GM10266 (cell line): ENCODE data around the gene LMAN2L.

Experiments
- DNase-seq: peaks from one replicate; pipeline ENCODE4 v3.0.0; 2012; ENCODE audit errors: extremely low spot score
- TF ChIP-seq, protein P1 (sequence below): IDR thresholded peaks from 2 replicates; pipeline ENCODE4 v1.5.1; 2012; ENCODE audit warnings: mild to moderate bottlenecking, low read depth; ENCODE audit not compliant: control insufficient read depth, insufficient read depth; ENCODE audit errors: missing control alignments

LMAN2L gene

DNA sequence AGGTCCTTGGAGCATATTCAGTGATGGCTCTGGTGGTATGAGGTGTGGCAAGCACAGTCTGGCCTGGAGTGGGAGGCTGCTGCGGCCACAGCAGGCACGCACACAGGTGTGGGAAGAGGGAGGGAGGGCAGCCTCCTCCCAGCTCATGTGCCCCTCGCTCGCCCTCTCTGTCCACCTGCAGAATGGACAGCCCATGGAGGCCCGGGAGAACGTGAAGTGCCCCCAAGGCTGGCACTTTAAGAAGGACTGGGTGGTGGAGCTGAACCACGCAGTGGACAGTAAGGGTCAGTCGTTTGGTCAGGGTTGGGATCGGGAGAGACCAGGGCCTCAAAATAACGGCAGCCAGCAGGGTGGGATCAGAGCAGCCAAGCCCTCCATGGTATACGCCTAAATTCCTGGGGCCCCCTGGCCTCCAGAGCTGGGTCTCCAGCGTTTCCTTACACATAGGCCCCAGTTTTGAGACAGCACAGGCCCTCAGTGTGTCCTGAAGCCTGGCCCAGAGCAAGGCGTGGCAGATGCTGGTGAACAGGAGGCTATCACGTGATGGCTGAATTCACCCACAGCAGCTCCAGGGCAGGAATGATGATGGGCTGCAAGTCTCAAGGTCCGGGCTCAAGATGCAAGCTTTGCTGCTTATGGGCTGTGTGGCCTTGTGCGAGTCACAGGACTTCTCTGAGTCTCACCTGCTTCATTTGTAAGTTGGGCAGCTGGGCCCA is 49.4 kb downstream of the LMAN2L start:
- TF ChIP-seq, protein P1, sequence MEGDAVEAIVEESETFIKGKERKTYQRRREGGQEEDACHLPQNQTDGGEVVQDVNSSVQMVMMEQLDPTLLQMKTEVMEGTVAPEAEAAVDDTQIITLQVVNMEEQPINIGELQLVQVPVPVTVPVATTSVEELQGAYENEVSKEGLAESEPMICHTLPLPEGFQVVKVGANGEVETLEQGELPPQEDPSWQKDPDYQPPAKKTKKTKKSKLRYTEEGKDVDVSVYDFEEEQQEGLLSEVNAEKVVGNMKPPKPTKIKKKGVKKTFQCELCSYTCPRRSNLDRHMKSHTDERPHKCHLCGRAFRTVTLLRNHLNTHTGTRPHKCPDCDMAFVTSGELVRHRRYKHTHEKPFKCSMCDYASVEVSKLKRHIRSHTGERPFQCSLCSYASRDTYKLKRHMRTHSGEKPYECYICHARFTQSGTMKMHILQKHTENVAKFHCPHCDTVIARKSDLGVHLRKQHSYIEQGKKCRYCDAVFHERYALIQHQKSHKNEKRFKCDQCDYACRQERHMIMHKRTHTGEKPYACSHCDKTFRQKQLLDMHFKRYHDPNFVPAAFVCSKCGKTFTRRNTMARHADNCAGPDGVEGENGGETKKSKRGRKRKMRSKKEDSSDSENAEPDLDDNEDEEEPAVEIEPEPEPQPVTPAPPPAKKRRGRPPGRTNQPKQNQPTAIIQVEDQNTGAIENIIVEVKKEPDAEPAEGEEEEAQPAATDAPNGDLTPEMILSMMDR = no peak
- no peak for DNase-seq

- DNase-seq = no peak
- TF ChIP-seq, protein P1 = no peak
Observed at GRCh38 chr2:96689431-96689991, 50.4 kb downstream of the LMAN2L start.

GRCh38 chr2:96688649-96689430 is 51.0 kb downstream of the LMAN2L start:
- no peak for DNase-seq
- TF ChIP-seq, protein P1 = no peak

- DNase-seq = no peak
Observed at GRCh38 chr2:96687711-96688640, 51.9 kb downstream of the LMAN2L start.

DNA sequence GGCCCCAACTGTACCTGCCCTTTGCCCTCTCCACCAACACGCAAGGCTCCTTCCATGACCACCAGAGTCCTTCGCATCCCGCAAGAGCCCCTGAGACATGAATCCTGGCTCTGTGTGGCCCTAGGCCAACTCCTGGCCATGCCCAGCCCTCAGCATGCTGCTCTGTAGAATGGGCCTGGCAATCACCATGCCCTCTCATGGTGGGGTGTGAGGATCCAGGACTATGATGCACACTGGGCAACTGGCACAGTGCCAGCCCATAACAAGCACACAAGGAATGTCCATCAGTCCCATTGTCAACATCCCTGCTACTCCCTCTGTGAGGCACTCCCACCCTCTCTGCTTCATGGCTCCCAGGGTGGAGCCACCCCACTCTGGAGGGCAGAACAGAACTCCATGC is 52.6 kb downstream of the LMAN2L start:
- TF ChIP-seq, protein P1 = no peak
- DNase-seq = no peak

More at GRCh38 chr2:96687711-96688640, 51.9 kb downstream of the LMAN2L start:
- TF ChIP-seq, protein P1 = no peak

- TF ChIP-seq, protein P1 = no peak
- no peak for DNase-seq
Observed at GRCh38 chr2:96685577-96686459, 54.0 kb downstream of the LMAN2L start.
